HepG2 (cell line): ENCODE measurements around the gene RNF4. TPM values are rescaled to one million over a fixed set of nuclear protein-coding genes. Genes with fewer than 3 reads are reported as not detected.

ENCODE experiments used
- ATAC-seq: fragments of 200-7000 bp; cut with Tn5 transposase; 3 replicates; pipeline ENCODE4 v1.9.1; 2020; ENCODE audit warnings: mild to moderate bottlenecking, moderate library complexity
- BruUV-seq: library from RNA; stranded (reverse); fragments of 400-500 nt; replicated peaks from 2 replicates; lab custom pipeline; 2021; lab: Mats Ljungman, UMichigan
- CTCF ChIA-PET: fragments of 300-600 bp; formaldehyde crosslinking; extraction: SDS; loops from one replicate; lab custom pipeline; 2021; ENCODE audit warnings: low total read pairs, inconsistent platforms, low intra/inter-chr PET ratio; lab: Yijun Ruan, JAX
- POLR2A ChIA-PET: fragments of 350-600 bp; sonication (Branson Sonifier 250); formaldehyde crosslinking; loops from one replicate; lab custom pipeline; 2020; ENCODE audit warnings: antibody characterized with exemption, inconsistent platforms; lab: Yijun Ruan, JAX
- DNase-seq: peaks from one replicate; pipeline ENCODE4 v3.0.0-alpha.2; 2015; ENCODE audit warnings: low spot score
- FAIRE-seq: peaks from 3 replicates; lab custom pipeline; 2011; peaks lifted over from hg19 to GRCh38; lab: Jason Lieb, UNC
- H2AFZ ChIP-seq: one replicate; pipeline ENCODE4 v1.6.1; 2011; ENCODE audit warnings: low read length, inconsistent platforms
- H3K27ac ChIP-seq: fragments of 300-600 bp; 3 replicates; pipeline ENCODE4 v1.8.0; 2011; ENCODE audit warnings: mixed run types, mild to moderate bottlenecking, mixed read lengths, low read length, inconsistent platforms; ENCODE audit not compliant: insufficient read depth; ENCODE audit errors: extremely low read length
- H3K27me3 ChIP-seq, 2 experiments: fragments of 200-600 bp in 1 of 2; 2 replicates in 1 of 2; 3 replicates in 1 of 2; pipeline versions ENCODE4 v1.6.0 to v1.8.0; 2011; ENCODE audit warnings: low read length in 2 of 2, mild to moderate bottlenecking in 2 of 2, moderate library complexity in 2 of 2, inconsistent platforms in 1 of 2; ENCODE audit not compliant: insufficient read depth in 2 of 2, control insufficient read depth in 1 of 2
- H3K36me3 ChIP-seq, 2 experiments: fragments of 200-600 bp in 1 of 2; replicated peaks in 1 of 2; 2 replicates in 1 of 2; 3 replicates in 1 of 2; pipeline versions ENCODE4 v1.5.1 to v1.8.0; 2011; ENCODE audit warnings: low read length in 2 of 2, inconsistent platforms in 1 of 2; ENCODE audit not compliant: insufficient read depth in 2 of 2, control insufficient read depth in 1 of 2
- H3K4me1 ChIP-seq: 2 replicates; pipeline ENCODE4 v1.5.1; 2012; ENCODE audit warnings: low read length, inconsistent platforms; ENCODE audit not compliant: insufficient read depth
- H3K4me2 ChIP-seq: 2 replicates; pipeline ENCODE4 v1.6.0; 2011; ENCODE audit warnings: low read depth, low read length, inconsistent platforms
- H3K4me3 ChIP-seq, 3 experiments: fragments of 200-600 bp in 1 of 3; sonication (generic), shearing (Covaris generic) in 1 of 3; replicated peaks in 1 of 3; 2 replicates each; pipeline ENCODE4 v1.5.1; 2011 to 2016; ENCODE audit warnings: low read length in 3 of 3, inconsistent platforms in 2 of 3, low read depth in 2 of 3, mild to moderate bottlenecking in 2 of 3, control low read depth in 1 of 3, mixed read lengths in 1 of 3; ENCODE audit not compliant: insufficient read depth in 1 of 3
- H3K79me2 ChIP-seq: one replicate; pipeline ENCODE4 v1.6.1; 2011; ENCODE audit warnings: low read length, inconsistent platforms; ENCODE audit not compliant: insufficient read depth
- H3K9ac ChIP-seq: 2 replicates; pipeline ENCODE4 v1.6.0; 2011; ENCODE audit warnings: mild to moderate bottlenecking, low read depth, low read length, inconsistent platforms; ENCODE audit not compliant: insufficient read depth
- H3K9me3 ChIP-seq: 2 replicates; pipeline ENCODE4 v1.5.1; 2012; ENCODE audit warnings: mild to moderate bottlenecking, low read length
- H4K20me1 ChIP-seq: 2 replicates; pipeline ENCODE4 v1.6.0; 2011; ENCODE audit warnings: inconsistent platforms, mild to moderate bottlenecking, low read length, moderate library complexity; ENCODE audit not compliant: insufficient read depth
- AGO2 ChIP-seq: fragments of 200-400 bp; formaldehyde crosslinking; optimal IDR thresholded peaks from 2 replicates; pipeline ENCODE3; 2017; ENCODE audit warnings: mild to moderate bottlenecking, low read depth, low read length, moderate library complexity
- GZF1 ChIP-seq: sonication (generic); formaldehyde crosslinking; IDR thresholded peaks from 2 replicates; pipeline ENCODE4 v1.5.1; 2020; ENCODE audit warnings: mild to moderate bottlenecking, missing genetic modification reagents
- RBAK ChIP-seq: sonication (generic); formaldehyde crosslinking; IDR thresholded peaks from 2 replicates; pipeline ENCODE4 v1.5.1; 2020; ENCODE audit warnings: mild to moderate bottlenecking, missing genetic modification reagents
- RBM22 ChIP-seq: fragments of 200-400 bp; formaldehyde crosslinking; optimal IDR thresholded peaks from 2 replicates; pipeline ENCODE3; 2017; ENCODE audit warnings: mild to moderate bottlenecking, low read length, moderate library complexity
- ZNF121 ChIP-seq: sonication (generic); formaldehyde crosslinking; IDR thresholded peaks from 2 replicates; pipeline ENCODE4 v1.5.0; 2020; ENCODE audit warnings: mild to moderate bottlenecking, missing genetic modification reagents
- ZNF564 ChIP-seq: sonication (generic); formaldehyde crosslinking; IDR thresholded peaks from 2 replicates; pipeline ENCODE4 v1.8.1; 2023; ENCODE audit warnings: mild to moderate bottlenecking, missing genetic modification reagents
- ZNF597 ChIP-seq: sonication (generic); formaldehyde crosslinking; IDR thresholded peaks from 2 replicates; pipeline ENCODE4 v1.5.0; 2020; ENCODE audit warnings: missing genetic modification reagents
- ZNF703 ChIP-seq: sonication (generic); formaldehyde crosslinking; IDR thresholded peaks from 2 replicates; pipeline ENCODE4 v1.5.1; 2020; ENCODE audit warnings: missing genetic modification reagents, mild to moderate bottlenecking, moderate library complexity, borderline replicate concordance
- WGBS: methylation state at CpG from one replicate; pipeline ENCODE4 v1.1.6; 2017; ENCODE audit warnings: low lambda C conversion rate; 5-methylcytosine and 5-hydroxymethylcytosine counted together
- in situ Hi-C: cut with HindIII; loops from 2 replicates; pipeline ENCODE4 v1.10.0; 2017; ENCODE audit warnings: low pct_unique_long_range_greater_than_20kb; ENCODE audit not compliant: extremely low pct_ligation_motif_present
- intact Hi-C: fragments of 100-400 bp; cut with micrococcal nuclease; formaldehyde crosslinking; loops from one replicate; pipeline ENCODE4 v1.10.0; 2022; ENCODE audit not compliant: unreplicated experiment
- polyA plus RNA-seq, 8 experiments: library from polyadenylated mRNA; depleted of rRNA in 3 of 8; stranded (reverse) in 7 of 8; unstranded in 1 of 8; fragments of >200 nt; fragmentation: Illumina TruSeq in 4 of 8; extraction: Trizol in 4 of 8; gene quantifications; 2 replicates each; pipeline versions ENCODE4 v1.2.1 to v1.2.3, GENCODE V29; 2011 to 2016; ENCODE audit warnings: low read depth in 4 of 8, missing spikeins in 1 of 8, mixed read lengths in 1 of 8; ENCODE audit not compliant: insufficient read depth in 1 of 8
- total RNA-seq, 5 experiments: library from RNA; depleted of rRNA; stranded (reverse); fragments of >200 nt; fragmentation: Illumina TruSeq; extraction: Trizol; gene quantifications; 2 replicates each; pipeline ENCODE4 v1.2.3, GENCODE V29; 2016; ENCODE audit warnings: low read depth in 1 of 5
- TF ChIP-seq, protein P1 (sequence below): sonication (generic); formaldehyde crosslinking; IDR thresholded peaks from 2 replicates; pipeline ENCODE4 v1.8.0; 2022; ENCODE audit warnings: mild to moderate bottlenecking, missing genetic modification reagents, moderate library complexity

The RNF4 gene
- total and polyA plus RNA-seq, 2 of the 13 experiments (the other 11 are each of a cell fraction or from before 2014, with no cell fraction given) = 38.1 to 45.1 TPM

- H3K27me3 ChIP-seq = no peaks in the 10 kb centered on the region
- CTCF ChIA-PET = no interaction called here
- H3K36me3 ChIP-seq = peaks cover 33 to 62% of the 10 kb centered on the region in 2 experiments; a peak in 4 of 5 replicates
- H4K20me1 ChIP-seq = no peaks in the 10 kb centered on the region
- H3K4me3 ChIP-seq = no peak overlapping the region
- H3K4me1 ChIP-seq = no peaks in the 10 kb centered on the region
- BruUV-seq = no TSS peak
- TF ChIP-seq ZNF121 (peak; percentile 58), ZNF597 (no peak), ZNF703 (CRISPR knock-in tag) (no peak), ZNF564 (no peak), GZF1 (CRISPR knock-in tag) (no peak)
- POLR2A ChIA-PET = no interaction called here
- no peak overlapping the region for H3K9ac ChIP-seq
- H2AFZ ChIP-seq = no peak overlapping the region
- H3K79me2 ChIP-seq = peaks cover 2% of the 10 kb centered on the region
- no peaks in the 10 kb centered on the region for H3K9me3 ChIP-seq
- intact Hi-C loops (no loop called here), in situ Hi-C loops (no loop called here)
- FAIRE-seq (no peak), ATAC-seq (no peak), DNase-seq (no peak)
- no peak overlapping the region for H3K27ac ChIP-seq
- H3K4me2 ChIP-seq = no peak overlapping the region
- 95% methylated on average over 5 of the region's 5 CpGs for WGBS
Observed at GRCh38 chr4:2503809-2504208, 34.9 kb downstream of the RNF4 start.

DNA sequence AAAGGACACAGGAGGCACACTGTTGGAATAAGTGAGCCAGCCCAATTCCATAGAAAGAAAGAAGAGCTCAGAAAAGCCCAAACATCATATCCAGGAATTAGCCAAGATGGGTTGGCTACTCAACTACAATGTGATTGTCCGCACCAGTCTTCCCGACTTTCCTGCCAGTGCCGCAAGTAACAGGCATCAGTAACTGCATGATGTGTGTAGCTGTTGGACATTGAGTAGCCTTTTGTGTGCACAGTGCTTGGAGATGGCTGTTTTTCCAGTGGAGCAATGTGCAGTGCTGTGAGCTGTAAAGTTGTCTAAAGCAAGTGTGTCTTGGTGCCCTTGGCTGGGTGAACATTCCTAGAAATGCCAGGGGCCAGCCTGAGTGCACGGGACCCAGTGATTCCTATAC, 38.4 kb downstream of the RNF4 start:
- Histone ChIP-seq H3K27me3 (no peaks in the 10 kb centered on the region), H3K27ac (no peak overlapping the region), H3K9me3 (no peaks in the 10 kb centered on the region), H3K79me2 (peaks cover 4% of the 10 kb centered on the region), H3K9ac (no peak overlapping the region), H2AFZ (no peak overlapping the region), H3K4me1 (no peaks in the 10 kb centered on the region), H3K4me2 (no peak overlapping the region), H3K36me3 (peaks cover 33 to 63% of the 10 kb centered on the region in 2 experiments), H4K20me1 (peaks cover 4% of the 10 kb centered on the region; the same call in 1 of the 2 replicates), H3K4me3 (no peak overlapping the region)
- in situ Hi-C loops = no loop called here
- intact Hi-C loops = no loop called here
- WGBS = 97% methylated on average over 4 of the region's 4 CpGs
- ATAC-seq = no peak
- TF ChIP-seq RBM22 (peak; percentile 69), AGO2 (no peak), RBAK (CRISPR knock-in tag) (no peak)
- TF ChIP-seq, protein P1, sequence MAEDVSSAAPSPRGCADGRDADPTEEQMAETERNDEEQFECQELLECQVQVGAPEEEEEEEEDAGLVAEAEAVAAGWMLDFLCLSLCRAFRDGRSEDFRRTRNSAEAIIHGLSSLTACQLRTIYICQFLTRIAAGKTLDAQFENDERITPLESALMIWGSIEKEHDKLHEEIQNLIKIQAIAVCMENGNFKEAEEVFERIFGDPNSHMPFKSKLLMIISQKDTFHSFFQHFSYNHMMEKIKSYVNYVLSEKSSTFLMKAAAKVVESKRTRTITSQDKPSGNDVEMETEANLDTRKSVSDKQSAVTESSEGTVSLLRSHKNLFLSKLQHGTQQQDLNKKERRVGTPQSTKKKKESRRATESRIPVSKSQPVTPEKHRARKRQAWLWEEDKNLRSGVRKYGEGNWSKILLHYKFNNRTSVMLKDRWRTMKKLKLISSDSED = no peak
- ChIA-PET CTCF (no interaction called here), POLR2A (no interaction called here)
- no peak for DNase-seq
- no peak for FAIRE-seq
- BruUV-seq = no TSS peak
